ENCODE results near the gene CTDSPL.

The CTDSPL gene

GRCh38 chr3:37896827-37897226, 35.1 kb downstream of the CTDSPL start:
- DNase-seq = no peak

- no peak for DNase-seq
Measured at GRCh38 chr3:37897763-37898162, 36.1 kb downstream of the CTDSPL start.

- DNase-seq = no peak
Measured at GRCh38 chr3:37898424-37898823, 36.7 kb downstream of the CTDSPL start.

- peak; percentile 37 for DNase-seq
Measured at GRCh38 chr3:37899101-37899707, 37.5 kb downstream of the CTDSPL start.

- no peak for DNase-seq
Measured at GRCh38 chr3:37899711-37900306, 38.1 kb downstream of the CTDSPL start.

GRCh38 chr3:37901721-37902120, 40.0 kb downstream of the CTDSPL start:
- DNase-seq = no peak

GRCh38 chr3:37902674-37903073, 41.0 kb downstream of the CTDSPL start:
- no peak for DNase-seq

- DNase-seq = no peak
Measured at GRCh38 chr3:37903320-37903719, 41.6 kb downstream of the CTDSPL start.

GRCh38 chr3:37903734-37904133, 42.1 kb downstream of the CTDSPL start:
- no peak for DNase-seq

- DNase-seq = no peak
Measured at GRCh38 chr3:37904601-37905000, 42.9 kb downstream of the CTDSPL start.

- no peak for DNase-seq
Measured at GRCh38 chr3:37905346-37905745, 43.7 kb downstream of the CTDSPL start.

GRCh38 chr3:37905987-37906674, 44.5 kb downstream of the CTDSPL start:
- DNase-seq = no peak

GRCh38 chr3:37906734-37907282, 45.1 kb downstream of the CTDSPL start:
- no peak for DNase-seq

GRCh38 chr3:37907371-37907770, 45.7 kb downstream of the CTDSPL start:
- no peak for DNase-seq

GRCh38 chr3:37907906-37908305, 46.2 kb downstream of the CTDSPL start:
- DNase-seq = no peak

GRCh38 chr3:37909067-37909911, 47.6 kb downstream of the CTDSPL start:
- DNase-seq = no peak

- no peak for DNase-seq
Measured at GRCh38 chr3:37910671-37911400, 49.2 kb downstream of the CTDSPL start.

- no peak for DNase-seq
Measured at GRCh38 chr3:37912052-37912733, 50.5 kb downstream of the CTDSPL start.

GRCh38 chr3:37913522-37913921, 51.8 kb downstream of the CTDSPL start:
- no peak for DNase-seq

GRCh38 chr3:37916685-37917084, 55.0 kb downstream of the CTDSPL start:
- DNase-seq = no peak

- no peak for DNase-seq
Measured at GRCh38 chr3:37918627-37919026, 56.9 kb downstream of the CTDSPL start.

GRCh38 chr3:37920156-37920699, 58.5 kb downstream of the CTDSPL start:
- no peak for DNase-seq

Data from stimulated activated CD8-positive, alpha-beta memory T cell treated with anti-CD3 and anti-CD28 coated beads, Interleukin-4, amount 100 ng/mL, for 48 hours (primary cell).